ENCODE measurements around the gene ZFP91.

Gene ZFP91

DNA sequence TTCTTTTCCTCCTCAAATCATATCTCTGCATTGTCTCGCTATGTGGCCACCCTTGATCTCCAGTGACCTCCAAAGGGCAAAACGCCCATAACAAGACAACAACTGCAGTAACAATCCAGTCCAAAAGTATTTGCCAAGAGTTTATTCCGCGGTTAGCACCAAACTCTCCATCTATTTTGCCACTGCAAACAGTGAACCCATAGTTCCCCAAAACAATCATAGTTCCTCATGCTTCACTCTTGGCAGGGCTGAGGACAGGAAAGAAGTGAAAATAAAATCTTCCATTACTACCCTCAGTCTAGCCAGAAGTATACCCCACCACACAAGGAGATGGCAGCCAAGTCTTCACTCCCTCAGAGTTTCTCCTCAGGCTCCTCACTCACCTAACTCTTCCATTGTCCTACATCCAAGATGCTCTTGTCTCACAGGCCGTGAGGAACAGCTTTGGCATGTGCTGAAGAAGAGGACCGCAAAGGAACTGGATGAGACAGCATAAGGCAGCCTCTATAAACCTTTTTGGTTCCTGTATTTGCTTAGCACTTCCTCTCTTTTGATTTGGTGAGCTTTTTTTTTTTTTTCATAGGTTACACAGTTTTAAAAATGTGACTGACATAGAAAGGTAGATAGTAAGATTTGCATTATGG is 3.4 kb upstream of the ZFP91 start, which contains the start of gene LPXN:
LPXN (minus strand) TSS at position 480 of the 644 bp plus-strand sequence; CDS start at position 396, 84 bp downstream.
- Histone ChIP-seq H2AFZ (ENCODE audit: low read depth, low read length, severe bottlenecking) (no peak within 1 kb of the TSS), H3K27me3 (ENCODE audit: low read length) (no peaks in the 10 kb centered on the region), H4K20me1 (ENCODE audit: low read depth, low read length) (peaks cover 7% of the 10 kb centered on the region; the same call in 1 of the 2 replicates), H3K4me3 (ENCODE audit: insufficient read depth, low read length, poor library complexity, severe bottlenecking) (peak within 1 kb of the TSS; percentile 89), H3K9me2 (replicated peaks; ENCODE audit: insufficient read depth, low read length) (no peaks in the 10 kb centered on the region), H3K79me2 (ENCODE audit: insufficient read depth, low read length) (peaks cover 73% of the 10 kb centered on the region), H3K9me3 (ENCODE audit: insufficient read depth, low read length) (no peaks in the 10 kb centered on the region), H3K9ac (ENCODE audit: low read length) (peak within 1 kb of the TSS; percentile 96), H3K27ac (ENCODE audit: low read depth, low read length) (peak within 1 kb of the TSS; percentile 97), H3K36me3 (ENCODE audit: low read length) (peaks cover 16% of the 10 kb centered on the region), H3F3A (ENCODE audit: insufficient read depth) (peaks cover 34% of the 10 kb centered on the region), H3K4me2 (ENCODE audit: low read depth, low read length, poor library complexity, severe bottlenecking) (peak within 1 kb of the TSS; percentile 97)
- no peak for TF ChIP-seq EZH2phosphoT487 (conservative IDR thresholded peaks at IDR 0.05; ENCODE audit: low read length)
- TF ChIP-seq, protein P1, sequence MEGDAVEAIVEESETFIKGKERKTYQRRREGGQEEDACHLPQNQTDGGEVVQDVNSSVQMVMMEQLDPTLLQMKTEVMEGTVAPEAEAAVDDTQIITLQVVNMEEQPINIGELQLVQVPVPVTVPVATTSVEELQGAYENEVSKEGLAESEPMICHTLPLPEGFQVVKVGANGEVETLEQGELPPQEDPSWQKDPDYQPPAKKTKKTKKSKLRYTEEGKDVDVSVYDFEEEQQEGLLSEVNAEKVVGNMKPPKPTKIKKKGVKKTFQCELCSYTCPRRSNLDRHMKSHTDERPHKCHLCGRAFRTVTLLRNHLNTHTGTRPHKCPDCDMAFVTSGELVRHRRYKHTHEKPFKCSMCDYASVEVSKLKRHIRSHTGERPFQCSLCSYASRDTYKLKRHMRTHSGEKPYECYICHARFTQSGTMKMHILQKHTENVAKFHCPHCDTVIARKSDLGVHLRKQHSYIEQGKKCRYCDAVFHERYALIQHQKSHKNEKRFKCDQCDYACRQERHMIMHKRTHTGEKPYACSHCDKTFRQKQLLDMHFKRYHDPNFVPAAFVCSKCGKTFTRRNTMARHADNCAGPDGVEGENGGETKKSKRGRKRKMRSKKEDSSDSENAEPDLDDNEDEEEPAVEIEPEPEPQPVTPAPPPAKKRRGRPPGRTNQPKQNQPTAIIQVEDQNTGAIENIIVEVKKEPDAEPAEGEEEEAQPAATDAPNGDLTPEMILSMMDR (IDR thresholded peaks at IDR 0.05; ENCODE audit: insufficient read depth, low read length, poor library complexity, severe bottlenecking) = peak; percentile 29

- Histone ChIP-seq H3K27me3 (ENCODE audit: low read length) (no peaks in the 10 kb centered on the region), H3K4me2 (ENCODE audit: low read depth, low read length, poor library complexity, severe bottlenecking) (peak overlapping the region; percentile 97), H3K79me2 (ENCODE audit: insufficient read depth, low read length) (peaks cover 74% of the 10 kb centered on the region), H3F3A (ENCODE audit: insufficient read depth) (peaks cover 29% of the 10 kb centered on the region), H3K9me2 (replicated peaks; ENCODE audit: insufficient read depth, low read length) (no peaks in the 10 kb centered on the region), H3K4me3 (ENCODE audit: insufficient read depth, low read length, poor library complexity, severe bottlenecking) (peak overlapping the region; percentile 89), H2AFZ (ENCODE audit: low read depth, low read length, severe bottlenecking) (no peak overlapping the region), H3K9me3 (ENCODE audit: insufficient read depth, low read length) (no peaks in the 10 kb centered on the region), H3K9ac (ENCODE audit: low read length) (peak overlapping the region; percentile 96), H3K36me3 (ENCODE audit: low read length) (peaks cover 18% of the 10 kb centered on the region), H3K27ac (ENCODE audit: low read depth, low read length) (peak overlapping the region; percentile 97), H4K20me1 (ENCODE audit: low read depth, low read length) (peaks cover 9% of the 10 kb centered on the region; the same call in 1 of the 2 replicates)
- no peak for TF ChIP-seq EZH2phosphoT487 (conservative IDR thresholded peaks at IDR 0.05; ENCODE audit: low read length)
- TF ChIP-seq, protein P1 (IDR thresholded peaks at IDR 0.05; ENCODE audit: insufficient read depth, low read length, poor library complexity, severe bottlenecking) = peak; percentile 21
These were observed 1.9 kb upstream of the ZFP91 start for GRCh38 chr11:58576887-58577471.

GRCh38 chr11:58577555-58578135 is 1.2 kb upstream of the ZFP91 start:
- H3K36me3 ChIP-seq (ENCODE audit: low read length) = peaks cover 15% of the 10 kb centered on the region
- H3K4me3 ChIP-seq (ENCODE audit: insufficient read depth, low read length, poor library complexity, severe bottlenecking) = peak overlapping the region; percentile 89
- peak overlapping the region; percentile 96 for H3K9ac ChIP-seq (ENCODE audit: low read length)
- H3K9me3 ChIP-seq (ENCODE audit: insufficient read depth, low read length) = no peaks in the 10 kb centered on the region
- H4K20me1 ChIP-seq (ENCODE audit: low read depth, low read length) = peaks cover 8% of the 10 kb centered on the region; the same call in 1 of the 2 replicates
- TF ChIP-seq EZH2phosphoT487 (conservative IDR thresholded peaks at IDR 0.05; ENCODE audit: low read length) = no peak
- TF ChIP-seq, protein P1 (IDR thresholded peaks at IDR 0.05; ENCODE audit: insufficient read depth, low read length, poor library complexity, severe bottlenecking) = no peak
- peaks cover 28% of the 10 kb centered on the region for H3F3A ChIP-seq (ENCODE audit: insufficient read depth)
- H3K79me2 ChIP-seq (ENCODE audit: insufficient read depth, low read length) = peaks cover 74% of the 10 kb centered on the region
- peak overlapping the region; percentile 97 for H3K27ac ChIP-seq (ENCODE audit: low read depth, low read length)
- no peaks in the 10 kb centered on the region for H3K9me2 ChIP-seq (replicated peaks; ENCODE audit: insufficient read depth, low read length)
- H3K27me3 ChIP-seq (ENCODE audit: low read length) = no peaks in the 10 kb centered on the region
- H3K4me2 ChIP-seq (ENCODE audit: low read depth, low read length, poor library complexity, severe bottlenecking) = peak overlapping the region; percentile 97
- no peak overlapping the region for H2AFZ ChIP-seq (ENCODE audit: low read depth, low read length, severe bottlenecking)

Measured in SU-DHL-6 (cell line).